OCI-LY3 (cell line): ENCODE results near the gene EIF4E.
A peak's percentile ranks its signal among the peaks of the same experiment; 100 is the strongest.

Experiments
- H2AFZ ChIP-seq: fragments of 200-600, 300-600 bp; shearing (Covaris generic); 2 replicates; pipeline ENCODE4 v1.6.0; 2014; ENCODE audit warnings: antibody characterized with exemption, low read depth, low read length
- H3K27ac ChIP-seq: fragments of 200-600, 300-600 bp; sonication (generic); 2 replicates; pipeline ENCODE4 v1.5.1; 2014; ENCODE audit warnings: mild to moderate bottlenecking, low read length, moderate library complexity, mixed read lengths
- H3K27me3 ChIP-seq: fragments of 200-600, 300-600 bp; sonication (generic); 2 replicates; pipeline ENCODE4 v1.6.1; 2014; ENCODE audit warnings: low read depth, low read length, mixed read lengths
- H3K36me3 ChIP-seq: fragments of 200-600, 300-600 bp; sonication (generic); replicated peaks from 2 replicates; pipeline ENCODE3; 2014; ENCODE audit warnings: low read depth, low read length, mixed read lengths
- H3K4me1 ChIP-seq: fragments of 300-600, 200-600 bp; sonication (generic); 2 replicates; pipeline ENCODE4 v1.6.1; 2014; ENCODE audit warnings: low read length, mixed read lengths
- H3K4me2 ChIP-seq: fragments of 200-600, 300-600 bp; sonication (generic); 2 replicates; pipeline ENCODE4 v1.6.1; 2014; ENCODE audit warnings: low read length, mixed read lengths
- H3K4me3 ChIP-seq: fragments of 300-600, 200-600 bp; sonication (generic); 2 replicates; pipeline ENCODE4 v1.5.1; 2014; ENCODE audit warnings: antibody characterized with exemption, mild to moderate bottlenecking, low read length, moderate library complexity
- H3K79me2 ChIP-seq: fragments of 300-600, 200-600 bp; shearing (Covaris generic); 2 replicates; pipeline ENCODE4 v1.6.1; 2014; ENCODE audit warnings: mild to moderate bottlenecking, low read length, mixed read lengths
- H3K9ac ChIP-seq: fragments of 300-600, 200-600 bp; shearing (Covaris generic); 2 replicates; pipeline ENCODE4 v1.6.0; 2014; ENCODE audit warnings: mild to moderate bottlenecking, low read length, moderate library complexity
- H3K9me3 ChIP-seq: fragments of 200-600, 300-600 bp; shearing (Covaris generic); 2 replicates; pipeline ENCODE4 v1.6.1; 2014; ENCODE audit warnings: low read length, mixed read lengths; ENCODE audit not compliant: insufficient read depth
- H4K20me1 ChIP-seq: fragments of 200-600, 300-600 bp; sonication (generic); 2 replicates; pipeline ENCODE4 v1.6.1; 2016; ENCODE audit warnings: low read length, mixed read lengths; ENCODE audit not compliant: insufficient read depth
- EZH2phosphoT487 ChIP-seq: fragments of 200-600 bp; shearing (Covaris generic); IDR thresholded peaks from 2 replicates; pipeline ENCODE4 v1.6.1; 2018; ENCODE audit warnings: antibody characterized with exemption, mixed run types, low read depth
- TF ChIP-seq, protein P1 (sequence below): fragments of 200-600, 300-600 bp; sonication (generic); IDR thresholded peaks from 2 replicates; pipeline ENCODE4 v1.5.1; 2014; ENCODE audit warnings: antibody characterized with exemption, low read length, low read depth

The EIF4E gene

DNA sequence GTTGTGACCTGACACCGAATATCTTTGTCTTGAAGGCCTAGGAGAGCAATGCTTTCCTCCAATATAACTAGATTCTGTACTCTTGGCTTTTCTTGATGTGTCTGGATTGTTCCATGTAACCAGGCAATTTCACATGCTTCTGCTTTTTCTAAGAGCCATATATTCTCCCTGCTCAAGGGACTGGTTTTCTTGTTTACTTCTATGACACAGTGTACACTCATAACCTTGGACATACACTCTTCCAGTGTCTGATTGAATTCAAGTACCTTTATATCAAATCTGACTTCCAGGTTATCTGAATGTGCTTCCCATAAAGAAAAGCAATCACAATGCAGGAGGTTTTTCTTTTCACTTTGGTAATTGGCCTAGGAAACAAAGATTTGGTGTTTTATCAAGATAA is 17.4 kb upstream of the EIF4E start:
- H3K27me3 ChIP-seq: no peaks in the 10 kb centered on the region
- H3K79me2 ChIP-seq: no peaks in the 10 kb centered on the region
- no peaks in the 10 kb centered on the region for H3K9me3 ChIP-seq
- no peaks in the 10 kb centered on the region for H3K36me3 ChIP-seq
- no peak overlapping the region for H2AFZ ChIP-seq
- no peak overlapping the region for H3K4me3 ChIP-seq
- no peaks in the 10 kb centered on the region for H4K20me1 ChIP-seq
- no peaks in the 10 kb centered on the region for H3K4me1 ChIP-seq
- H3K4me2 ChIP-seq: no peak overlapping the region
- H3K9ac ChIP-seq: no peak overlapping the region
- no peak for TF ChIP-seq EZH2phosphoT487
- TF ChIP-seq, protein P1, sequence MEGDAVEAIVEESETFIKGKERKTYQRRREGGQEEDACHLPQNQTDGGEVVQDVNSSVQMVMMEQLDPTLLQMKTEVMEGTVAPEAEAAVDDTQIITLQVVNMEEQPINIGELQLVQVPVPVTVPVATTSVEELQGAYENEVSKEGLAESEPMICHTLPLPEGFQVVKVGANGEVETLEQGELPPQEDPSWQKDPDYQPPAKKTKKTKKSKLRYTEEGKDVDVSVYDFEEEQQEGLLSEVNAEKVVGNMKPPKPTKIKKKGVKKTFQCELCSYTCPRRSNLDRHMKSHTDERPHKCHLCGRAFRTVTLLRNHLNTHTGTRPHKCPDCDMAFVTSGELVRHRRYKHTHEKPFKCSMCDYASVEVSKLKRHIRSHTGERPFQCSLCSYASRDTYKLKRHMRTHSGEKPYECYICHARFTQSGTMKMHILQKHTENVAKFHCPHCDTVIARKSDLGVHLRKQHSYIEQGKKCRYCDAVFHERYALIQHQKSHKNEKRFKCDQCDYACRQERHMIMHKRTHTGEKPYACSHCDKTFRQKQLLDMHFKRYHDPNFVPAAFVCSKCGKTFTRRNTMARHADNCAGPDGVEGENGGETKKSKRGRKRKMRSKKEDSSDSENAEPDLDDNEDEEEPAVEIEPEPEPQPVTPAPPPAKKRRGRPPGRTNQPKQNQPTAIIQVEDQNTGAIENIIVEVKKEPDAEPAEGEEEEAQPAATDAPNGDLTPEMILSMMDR: no peak
- H3K27ac ChIP-seq: no peak overlapping the region

DNA sequence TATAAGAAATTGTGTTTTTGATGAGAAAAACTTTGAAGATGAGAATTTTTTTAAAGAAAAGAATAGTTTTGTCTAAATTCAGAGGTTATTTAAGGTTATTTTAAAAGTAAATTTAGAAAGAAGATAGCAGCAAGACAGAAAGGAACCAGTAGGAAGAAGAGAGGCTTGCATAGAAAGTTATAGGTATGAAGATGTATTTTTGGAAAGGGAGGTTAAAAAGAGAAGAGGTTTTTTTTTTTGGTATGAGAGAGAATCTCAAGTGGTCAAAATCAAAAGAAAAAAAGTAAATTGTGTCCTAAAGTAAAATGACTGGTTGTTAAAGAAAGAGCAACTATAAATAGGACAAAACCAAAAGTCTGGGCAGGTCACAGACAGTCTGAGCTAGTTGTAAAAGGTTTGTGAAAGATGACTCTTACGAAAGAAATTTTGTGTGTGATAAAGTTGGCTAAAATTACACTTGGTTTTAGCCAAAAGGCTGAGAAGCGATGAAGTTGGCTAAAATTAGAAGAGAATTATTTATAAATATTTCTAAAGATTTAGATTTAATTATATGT is 16.4 kb upstream of the EIF4E start:
- Histone ChIP-seq H3K27me3 (no peaks in the 10 kb centered on the region), H2AFZ (no peak overlapping the region), H3K4me3 (no peak overlapping the region), H3K9me3 (no peaks in the 10 kb centered on the region), H3K79me2 (no peaks in the 10 kb centered on the region), H3K4me1 (no peaks in the 10 kb centered on the region), H4K20me1 (no peaks in the 10 kb centered on the region), H3K36me3 (no peaks in the 10 kb centered on the region), H3K4me2 (no peak overlapping the region), H3K27ac (no peak overlapping the region), H3K9ac (no peak overlapping the region)
- no peak for TF ChIP-seq EZH2phosphoT487
- TF ChIP-seq, protein P1: no peak

DNA sequence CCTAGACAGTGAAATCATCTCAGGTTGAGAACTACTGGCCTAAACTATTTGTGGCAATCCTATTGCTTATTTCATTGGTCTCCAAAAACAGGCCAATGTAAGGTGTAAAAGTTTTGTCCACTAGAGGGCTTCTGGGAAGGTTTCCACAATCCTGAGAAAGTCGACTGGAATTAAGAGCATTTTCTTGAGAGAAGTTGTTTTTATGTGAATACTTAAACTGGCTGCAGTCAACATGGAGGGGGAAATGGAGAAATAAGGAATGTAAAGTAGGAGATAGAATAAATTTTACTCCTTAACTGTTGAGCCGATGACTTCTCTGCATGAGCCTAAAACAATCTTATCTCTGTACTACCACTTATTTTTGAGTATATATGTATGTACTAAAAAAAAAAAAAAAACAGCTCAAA is 11.0 kb upstream of the EIF4E start:
- H3K9ac ChIP-seq: no peak overlapping the region
- no peaks in the 10 kb centered on the region for H3K36me3 ChIP-seq
- 0 out of 2 replicates have a peak overlapping the region, but pooled peaks have one; percentile 32 for H2AFZ ChIP-seq
- H3K4me1 ChIP-seq: peaks cover 21% of the 10 kb centered on the region
- H3K27ac ChIP-seq: 0 out of 2 replicates have a peak overlapping the region, but pooled peaks have one; percentile 15
- H4K20me1 ChIP-seq: no peaks in the 10 kb centered on the region
- H3K4me3 ChIP-seq: no peak overlapping the region
- TF ChIP-seq EZH2phosphoT487: no peak
- TF ChIP-seq, protein P1: peak; percentile 83
- H3K27me3 ChIP-seq: no peaks in the 10 kb centered on the region
- H3K9me3 ChIP-seq: no peaks in the 10 kb centered on the region
- H3K4me2 ChIP-seq: peak overlapping the region; percentile 41
- no peaks in the 10 kb centered on the region for H3K79me2 ChIP-seq

GRCh38 chr4:98939438-98939837 is 10.5 kb upstream of the EIF4E start:
- Histone ChIP-seq H3K79me2 (no peaks in the 10 kb centered on the region), H3K9ac (no peak overlapping the region), H3K4me2 (peak overlapping the region; percentile 41), H3K27me3 (no peaks in the 10 kb centered on the region), H3K4me1 (peaks cover 21% of the 10 kb centered on the region), H3K4me3 (no peak overlapping the region), H4K20me1 (no peaks in the 10 kb centered on the region), H3K27ac (0 out of 2 replicates have a peak overlapping the region, but pooled peaks have one; percentile 15), H3K9me3 (no peaks in the 10 kb centered on the region), H2AFZ (0 out of 2 replicates have a peak overlapping the region, but pooled peaks have one; percentile 32), H3K36me3 (no peaks in the 10 kb centered on the region)
- TF ChIP-seq, protein P1: no peak
- no peak for TF ChIP-seq EZH2phosphoT487
